CD4-positive, alpha-beta T cell (primary cell): ENCODE measurements around the gene KAT2B. TPM values are rescaled to one million over a fixed set of nuclear protein-coding genes. Genes with fewer than 3 reads are reported as not detected.

Source experiments
- ATAC-seq: fragments of 200-7000 bp; cut with Tn5 transposase; one replicate; pipeline ENCODE4 v1.10.0; 2022; ENCODE audit warnings: mild to moderate bottlenecking; ENCODE audit not compliant: poor library complexity
- CTCF ChIA-PET: fragments of 350-600 bp; sonication (Branson Sonifier 250); formaldehyde crosslinking; loops from one replicate; lab custom pipeline; 2021; ENCODE audit warnings: antibody characterized with exemption, inconsistent platforms; lab: Charles Lee
- POLR2A ChIA-PET: fragments of 350-600 bp; sonication (Branson Sonifier 250); formaldehyde crosslinking; loops from one replicate; lab custom pipeline; 2021; ENCODE audit warnings: antibody characterized with exemption, inconsistent platforms; lab: Charles Lee
- DNase-seq, 14 experiments: peaks; one replicate each; pipeline ENCODE4 v3.0.0-alpha.2; 2013 to 2020; ENCODE audit warnings: mixed read lengths in 2 of 14
- H3K27ac ChIP-seq, 2 donors: one replicate each; pipeline versions ENCODE4 v1.5.1 to v1.7.0; 2013; ENCODE audit warnings: low read length in 2 of 2, low read depth in 1 of 2, mild to moderate bottlenecking in 1 of 2
- H3K27me3 ChIP-seq, 2 experiments: 1 replicate in 1 of 2; 2 replicates in 1 of 2; pipeline versions ENCODE4 v1.6.1 to v1.7.0; 2013; ENCODE audit warnings: low read length in 2 of 2, control low read depth in 1 of 2, mild to moderate bottlenecking in 1 of 2, moderate library complexity in 1 of 2; ENCODE audit not compliant: insufficient read depth in 2 of 2, control insufficient read depth in 1 of 2
- H3K36me3 ChIP-seq: one replicate; pipeline ENCODE4 v1.6.1; 2013; ENCODE audit warnings: low read length, control low read depth; ENCODE audit not compliant: insufficient read depth
- H3K4me1 ChIP-seq: one replicate; pipeline ENCODE4 v1.6.1; 2013; ENCODE audit warnings: low read length, control low read depth; ENCODE audit not compliant: insufficient read depth
- H3K4me3 ChIP-seq: one replicate; pipeline ENCODE4 v1.5.1; 2013; ENCODE audit warnings: mild to moderate bottlenecking, low read length, moderate library complexity
- H3K9me3 ChIP-seq, 2 experiments: 1 replicate in 1 of 2; 2 replicates in 1 of 2; pipeline versions ENCODE4 v1.6.1 to v1.7.0; 2013; ENCODE audit warnings: low read length in 2 of 2, mild to moderate bottlenecking in 2 of 2, control low read depth in 1 of 2, moderate library complexity in 1 of 2; ENCODE audit not compliant: control insufficient read depth in 1 of 2, insufficient read depth in 1 of 2
- H3K27ac Mint-ChIP-seq: one replicate; pipeline ENCODE4 v1.8.0; 2020; ENCODE audit warnings: mixed read lengths
- H3K27me3 Mint-ChIP-seq: one replicate; pipeline ENCODE4 v1.8.0; 2021; ENCODE audit warnings: mixed read lengths
- H3K36me3 Mint-ChIP-seq: one replicate; pipeline ENCODE4 v1.8.0; 2021; ENCODE audit warnings: low read depth, mixed read lengths
- H3K4me1 Mint-ChIP-seq: one replicate; pipeline ENCODE4 v1.8.0; 2021; ENCODE audit warnings: low read depth, mixed read lengths
- H3K4me3 Mint-ChIP-seq: one replicate; pipeline ENCODE4 v1.8.0; 2020; ENCODE audit warnings: mild to moderate bottlenecking, mixed read lengths
- H3K9me3 Mint-ChIP-seq: one replicate; pipeline ENCODE4 v1.8.0; 2020; ENCODE audit warnings: mixed read lengths
- CTCF ChIP-seq: fragments of 200-600 bp; IDR thresholded peaks from one replicate; pipeline ENCODE4 v1.8.0; 2022; ENCODE audit warnings: antibody characterized with exemption, mild to moderate bottlenecking
- intact Hi-C, 2 experiments: fragments of 100-400 bp; cut with DNase I in 1 of 2; cut with micrococcal nuclease in 1 of 2; formaldehyde crosslinking; loops; one replicate each; pipeline versions ENCODE4 v1.15.1 to v1.9.0; 2023 to 2025; cut with DNase I, micrococcal nuclease
- total RNA-seq, 174 experiments: library from RNA in 2 of 174; stranded (reverse) in 2 of 174; gene quantifications; one replicate each; pipeline ENCODE4 v1.2.3 and lab custom pipeline; 2021 to 2026

The KAT2B gene
- total RNA-seq, 2 experiments from 2014 or later = 50.9 to 54.4 TPM

GRCh38 chr3:20140881-20141280 lies 100.6 kb downstream of the KAT2B start:
- no peak for DNase-seq
- POLR2A ChIA-PET = no interaction called here
- Mint-ChIP-seq H3K4me3 (no peak overlapping the region), H3K27ac (no peak overlapping the region), H3K27me3 (no peaks in the 10 kb centered on the region), H3K4me1 (no peaks in the 10 kb centered on the region), H3K9me3 (no peaks in the 10 kb centered on the region), H3K36me3 (peaks cover 88% of the 10 kb centered on the region)
- Histone ChIP-seq H3K4me3 (no peak overlapping the region), H3K36me3 (peaks cover 69% of the 10 kb centered on the region), H3K9me3 (no peaks in the 10 kb centered on the region), H3K4me1 (no peaks in the 10 kb centered on the region), H3K27ac (no peak overlapping the region), H3K27me3 (no peaks in the 10 kb centered on the region)
- intact Hi-C loops = no loop called here
- CTCF ChIA-PET = no interaction called here
- TF ChIP-seq CTCF = no peak
- no peak for ATAC-seq

GRCh38 chr3:20141316-20141715 lies 101.1 kb downstream of the KAT2B start:
- H3K4me1 Mint-ChIP-seq = no peaks in the 10 kb centered on the region
- no peaks in the 10 kb centered on the region for H3K9me3 ChIP-seq
- DNase-seq (no peak), ATAC-seq (no peak)
- H3K4me1 ChIP-seq = no peaks in the 10 kb centered on the region
- H3K9me3 Mint-ChIP-seq = no peaks in the 10 kb centered on the region
- no peak overlapping the region for H3K27ac ChIP-seq
- no peak for TF ChIP-seq CTCF
- H3K27ac Mint-ChIP-seq = no peak overlapping the region
- peaks cover 90% of the 10 kb centered on the region for H3K36me3 Mint-ChIP-seq
- POLR2A ChIA-PET = no interaction called here
- CTCF ChIA-PET = no interaction called here
- intact Hi-C loops = no loop called here
- H3K4me3 ChIP-seq = no peak overlapping the region
- H3K27me3 ChIP-seq = no peaks in the 10 kb centered on the region
- no peaks in the 10 kb centered on the region for H3K27me3 Mint-ChIP-seq
- no peak overlapping the region for H3K4me3 Mint-ChIP-seq
- peaks cover 70% of the 10 kb centered on the region for H3K36me3 ChIP-seq

- intact Hi-C loops = no loop called here
- CTCF ChIA-PET = no interaction called here
Observed at GRCh38 chr3:20141851-20142250, 101.6 kb downstream of the KAT2B start.

More at GRCh38 chr3:20141851-20142250, 101.6 kb downstream of the KAT2B start:
- no peaks in the 10 kb centered on the region for H3K4me1 Mint-ChIP-seq
- ATAC-seq = no peak
- POLR2A ChIA-PET = no interaction called here
- no peak overlapping the region for H3K4me3 ChIP-seq
- no peaks in the 10 kb centered on the region for H3K9me3 ChIP-seq
- H3K4me1 ChIP-seq = no peaks in the 10 kb centered on the region
- no peaks in the 10 kb centered on the region for H3K9me3 Mint-ChIP-seq
- H3K27ac ChIP-seq = no peak overlapping the region
- no peaks in the 10 kb centered on the region for H3K27me3 Mint-ChIP-seq
- H3K36me3 Mint-ChIP-seq = peaks cover 90% of the 10 kb centered on the region
- peaks cover 73% of the 10 kb centered on the region for H3K36me3 ChIP-seq
- no peak for TF ChIP-seq CTCF
- H3K4me3 Mint-ChIP-seq = no peak overlapping the region
- H3K27me3 ChIP-seq = no peaks in the 10 kb centered on the region
- DNase-seq = no peak
- no peak overlapping the region for H3K27ac Mint-ChIP-seq
